HEK293T (cell line): ENCODE data around the gene ASB3.

Source experiments
- CTCF ChIA-PET: fragments of 350-600 bp; formaldehyde crosslinking; extraction: SDS; loops from one replicate; lab custom pipeline; 2021; ENCODE audit warnings: antibody characterized with exemption, inconsistent platforms; lab: Yijun Ruan, JAX
- POLR2A ChIA-PET: fragments of 350-600 bp; formaldehyde crosslinking; extraction: SDS; loops from one replicate; lab custom pipeline; 2020; ENCODE audit warnings: antibody characterized with exemption, inconsistent platforms; lab: Yijun Ruan, JAX
- DNase-seq: peaks from one replicate; pipeline ENCODE4 v3.0.0; 2012; ENCODE audit warnings: mixed read lengths; ENCODE audit errors: extremely low spot score
- ARNT ChIP-seq: fragments of 450-650 bp; IDR thresholded peaks from 2 replicates; pipeline ENCODE4 v1.6.1; 2017; ENCODE audit warnings: mild to moderate bottlenecking
- BHLHE40 ChIP-seq: fragments of 450-650 bp; IDR thresholded peaks from 2 replicates; pipeline ENCODE4 v1.6.1; 2016; ENCODE audit warnings: mild to moderate bottlenecking, moderate library complexity, borderline replicate concordance
- CTBP1 ChIP-seq: fragments of 450-650 bp; IDR thresholded peaks from 2 replicates; pipeline ENCODE4 v1.6.1; 2016; ENCODE audit warnings: borderline replicate concordance
- ELF4 ChIP-seq: fragments of 450-650 bp; IDR thresholded peaks from 2 replicates; pipeline ENCODE4 v1.6.1; 2017; ENCODE audit warnings: antibody characterized with exemption
- FOXA1 ChIP-seq: fragments of 450-650 bp; IDR thresholded peaks from 2 replicates; pipeline ENCODE4 v1.6.1; 2016; ENCODE audit warnings: mild to moderate bottlenecking
- FOXK2 ChIP-seq: fragments of 450-650 bp; IDR thresholded peaks from 2 replicates; pipeline ENCODE4 v1.6.1; 2016; ENCODE audit warnings: mild to moderate bottlenecking
- FOXM1 ChIP-seq: fragments of 450-650 bp; IDR thresholded peaks from 2 replicates; pipeline ENCODE4 v1.6.1; 2017; ENCODE audit warnings: mild to moderate bottlenecking, borderline replicate concordance
- HDGF ChIP-seq: fragments of 450-650 bp; IDR thresholded peaks from 2 replicates; pipeline ENCODE4 v1.6.1; 2017; ENCODE audit warnings: antibody characterized with exemption, borderline replicate concordance
- L3MBTL2 ChIP-seq: fragments of 450-650 bp; conservative IDR thresholded peaks from 2 replicates; pipeline ENCODE4 v1.6.1; 2016; ENCODE audit warnings: mild to moderate bottlenecking
- LEF1 ChIP-seq: fragments of 450-650 bp; IDR thresholded peaks from 2 replicates; pipeline ENCODE4 v1.6.1; 2017; ENCODE audit warnings: mild to moderate bottlenecking, borderline replicate concordance
- NFRKB ChIP-seq: fragments of 450-650 bp; IDR thresholded peaks from 2 replicates; pipeline ENCODE4 v1.6.1; 2016; ENCODE audit warnings: mild to moderate bottlenecking, moderate library complexity
- PKNOX1 ChIP-seq: fragments of 450-650 bp; IDR thresholded peaks from 2 replicates; pipeline ENCODE4 v1.6.1; 2016
- SP1 ChIP-seq: fragments of 450-650 bp; IDR thresholded peaks from 2 replicates; pipeline ENCODE4 v1.6.1; 2017
- SUZ12 ChIP-seq: fragments of 450-650 bp; IDR thresholded peaks from 2 replicates; pipeline ENCODE4 v1.6.1; 2016; ENCODE audit warnings: mild to moderate bottlenecking
- TARDBP ChIP-seq: fragments of 450-650 bp; IDR thresholded peaks from 2 replicates; pipeline ENCODE4 v1.6.1; 2016
- ZNF384 ChIP-seq: fragments of 450-650 bp; IDR thresholded peaks from 2 replicates; pipeline ENCODE4 v1.6.1; 2016

ASB3 gene

GRCh38 chr2:53778536-53779162 is 8.1 kb downstream of the ASB3 start:
- POLR2A ChIA-PET = no interaction called here
- no peak for DNase-seq
- CTCF ChIA-PET = no interaction called here

GRCh38 chr2:53777134-53777533 is 9.6 kb downstream of the ASB3 start:
- ChIA-PET CTCF (no interaction called here), POLR2A (interaction anchor here (1.7 to 2.0 kb wide), 2 partner anchors 9 to 10 kb away, joined by 14 to 16 read pairs; partner anchors contain the start of genes ASB3, CHAC2 and ERLEC1)
- no peak for TF ChIP-seq LEF1
- TF ChIP-seq HDGF = no peak
- no peak for TF ChIP-seq PKNOX1
- DNase-seq = no peak

More at GRCh38 chr2:53778536-53779162, 8.1 kb downstream of the ASB3 start:
- TF ChIP-seq NFRKB (no peak), FOXA1 (no peak), CTBP1 (no peak), ELF4 (no peak), PKNOX1 (no peak), LEF1 (no peak), FOXM1 (no peak), BHLHE40 (no peak), SUZ12 (no peak), FOXK2 (no peak), L3MBTL2 (no peak), SP1 (no peak), HDGF (no peak), TARDBP (no peak), ARNT (no peak), ZNF384 (no peak)

DNA sequence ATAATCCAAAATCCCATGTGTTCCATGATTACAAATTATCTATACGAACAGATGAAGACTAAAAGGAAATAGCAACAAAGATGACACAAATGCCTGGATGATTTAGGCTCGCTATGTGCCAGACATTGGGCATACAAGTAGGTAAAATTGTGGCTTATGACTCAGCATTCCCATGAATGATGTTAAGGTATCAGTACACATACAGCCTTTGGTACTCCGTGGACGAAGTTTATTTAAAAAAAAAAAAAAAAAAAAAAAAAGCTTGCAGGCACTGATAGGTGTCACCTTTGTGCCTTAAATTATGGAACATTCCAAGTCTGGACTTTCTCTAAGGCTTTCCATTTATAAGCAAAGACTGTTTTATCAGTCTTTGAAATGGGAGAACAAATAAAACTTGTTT is 16.5 kb downstream of the ASB3 start:
- CTCF ChIA-PET = no interaction called here
- POLR2A ChIA-PET = interaction anchor here (2.2 kb wide), 1 partner anchor 17 kb away, joined by 10 read pairs; the partner anchor contains the start of genes ASB3 and ERLEC1
- no peak for DNase-seq
- TF ChIP-seq LEF1 = no peak
- TF ChIP-seq SP1 = no peak
- TF ChIP-seq FOXK2 = no peak
- TF ChIP-seq TARDBP = no peak
- no peak for TF ChIP-seq FOXM1
- TF ChIP-seq CTBP1 = no peak
- no peak for TF ChIP-seq ARNT
- TF ChIP-seq L3MBTL2 = no peak
- TF ChIP-seq ELF4 = no peak
- no peak for TF ChIP-seq BHLHE40
- no peak for TF ChIP-seq PKNOX1
- no peak for TF ChIP-seq SUZ12
- no peak for TF ChIP-seq HDGF
- no peak for TF ChIP-seq NFRKB
- TF ChIP-seq FOXA1 = no peak
- TF ChIP-seq ZNF384 = no peak

- TF ChIP-seq SP1 (no peak), SUZ12 (no peak), FOXM1 (no peak), HDGF (no peak), ZNF384 (no peak), NFRKB (no peak), L3MBTL2 (no peak), PKNOX1 (no peak), TARDBP (no peak), ELF4 (no peak), BHLHE40 (no peak), CTBP1 (no peak), FOXA1 (no peak), LEF1 (no peak), ARNT (no peak), FOXK2 (no peak)
- ChIA-PET CTCF (no interaction called here), POLR2A (interaction anchor here (2.2 kb wide), 1 partner anchor 18 kb away, joined by 10 read pairs; the partner anchor contains the start of genes ASB3 and ERLEC1)
- DNase-seq = no peak
These were observed 17.3 kb downstream of the ASB3 start for GRCh38 chr2:53769318-53769945.

DNA sequence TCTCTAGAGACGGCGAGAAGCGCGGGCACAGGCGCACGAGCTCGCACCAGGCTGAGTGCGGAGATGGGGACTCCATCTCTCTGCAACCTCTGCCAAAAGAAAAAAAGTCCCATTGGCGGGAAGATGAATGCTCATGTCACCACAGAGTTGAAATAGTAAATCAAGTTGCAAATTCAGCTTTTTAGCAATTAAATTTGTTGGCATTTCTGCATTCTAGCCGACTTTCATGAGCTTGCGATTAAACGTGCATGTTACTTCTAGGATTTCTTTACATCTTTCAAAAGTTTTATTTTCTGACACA is 18.6 kb downstream of the ASB3 start:
- ChIA-PET CTCF (interaction anchor here (1.1 kb wide), 1 partner anchor 41 kb away, joined by 3 read pairs; no protein-coding TSS in a partner anchor), POLR2A (interaction anchor here (0.7 to 2.6 kb wide), 5 partner anchors 8 to 90 kb away, joined by 3 to 23 read pairs (median 8); partner anchors contain the start of genes ASB3 and ERLEC1)
- no peak for DNase-seq
- TF ChIP-seq SP1 (no peak), PKNOX1 (peak; percentile 44; the same call in 1 of the 2 replicates), BHLHE40 (no peak), LEF1 (no peak)
